Activated CD4-positive, CD25-positive, alpha-beta regulatory T cell treated with anti-CD3 and anti-CD28 coated beads, Interleukin-2, amount 50 U/mL, for 24 hours (primary cell): Measurements from ENCODE around the gene TET3.

ENCODE experiments used
- ATAC-seq, 2 donors: fragments of 150-1000 bp; cut with Tn5 transposase; one replicate each; pipeline ENCODE4 v1.10.0; 2021; ENCODE audit warnings: mild to moderate bottlenecking in 1 of 2, moderate library complexity in 1 of 2

The TET3 gene

DNA sequence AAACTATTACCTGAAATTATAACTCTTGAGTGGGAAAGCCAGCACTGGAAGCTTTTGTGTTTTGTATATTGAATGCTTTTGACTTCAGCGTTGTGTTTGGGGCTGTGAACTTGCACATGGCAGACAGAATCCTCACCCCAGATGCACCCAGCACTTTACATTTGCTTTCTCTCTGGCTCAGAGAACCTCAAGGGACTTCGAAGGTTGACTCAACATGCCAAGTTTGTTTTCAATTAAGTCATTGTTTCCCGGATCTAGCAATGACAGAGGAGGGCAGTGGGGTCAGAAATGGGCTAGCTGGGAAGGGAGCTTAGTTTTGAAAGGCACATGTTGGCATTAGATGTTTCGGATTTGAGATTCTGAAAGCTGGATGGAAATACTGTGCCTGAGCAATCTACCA is 22.4 kb downstream of the TET3 start:
- no peak for ATAC-seq

DNA sequence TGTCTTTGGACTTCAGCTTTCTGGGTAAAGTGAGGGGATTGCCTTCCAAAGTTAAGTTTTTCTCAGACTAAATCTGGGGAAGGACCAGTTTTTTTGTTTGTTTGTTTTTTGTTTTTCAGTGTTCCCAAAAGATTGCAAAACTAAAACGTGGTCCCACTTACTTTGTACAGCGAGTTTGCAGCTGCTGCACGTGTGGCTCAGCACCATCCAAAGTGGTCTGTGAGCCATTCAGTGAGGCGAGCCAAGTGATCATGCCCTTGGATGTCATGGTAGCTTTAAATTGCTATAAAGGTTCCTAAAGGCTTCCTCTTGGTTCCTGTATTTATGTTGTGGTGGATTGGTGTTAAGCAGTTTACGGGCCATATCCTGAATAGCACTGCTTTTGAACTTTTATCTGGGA is 23.0 kb downstream of the TET3 start:
- no peak for ATAC-seq

DNA sequence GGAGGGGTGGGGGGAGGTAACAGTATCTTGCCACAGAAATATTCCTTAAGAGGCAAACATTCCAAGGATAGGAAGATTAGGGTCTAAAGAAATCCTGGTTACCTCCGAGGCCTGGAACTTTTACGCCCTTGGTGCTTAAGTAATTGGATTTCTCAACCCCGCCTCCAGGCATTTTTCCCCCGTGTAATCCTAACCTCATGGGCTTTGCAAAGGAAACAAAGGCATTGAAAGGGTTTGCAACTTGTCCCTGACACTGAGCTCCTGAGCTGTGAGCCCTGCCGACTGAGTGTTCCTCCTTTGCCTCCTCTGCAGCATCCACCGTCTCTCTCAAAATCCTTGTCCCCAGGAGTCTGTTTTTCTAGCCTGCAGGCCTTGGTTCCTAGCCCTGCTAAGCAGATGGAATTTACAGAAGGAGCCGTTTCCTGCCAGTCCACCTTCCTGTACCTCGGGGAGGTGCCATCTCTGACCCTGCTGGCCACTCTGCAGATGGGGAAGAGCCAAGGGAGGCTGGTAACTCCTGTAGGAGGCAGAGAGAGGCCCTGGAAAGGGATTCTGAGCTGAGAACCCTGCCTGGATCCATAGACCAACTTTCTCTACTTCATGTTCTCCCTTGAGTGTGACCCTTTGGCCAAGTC is 24.2 kb downstream of the TET3 start:
- ATAC-seq: no peak

DNA sequence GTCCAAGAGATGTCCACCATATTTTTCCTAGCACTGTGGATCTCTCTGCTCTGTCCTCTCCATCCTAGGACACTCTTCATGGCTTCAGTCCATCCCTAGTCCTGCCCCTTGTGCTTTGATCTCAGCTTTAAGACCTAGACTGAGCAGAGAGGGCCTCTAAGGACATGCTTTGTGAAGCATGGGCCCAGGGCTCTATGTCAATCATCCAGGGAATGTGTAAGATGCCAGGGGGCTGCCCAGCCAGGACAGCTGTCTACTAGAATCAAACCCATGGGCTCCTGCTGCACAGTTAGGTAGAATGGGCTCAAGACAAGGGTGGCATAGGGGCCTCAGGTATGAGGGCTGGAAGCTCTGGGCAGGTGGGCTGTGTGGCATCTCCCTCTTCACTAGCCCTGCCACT is 24.9 kb downstream of the TET3 start:
- no peak for ATAC-seq

DNA sequence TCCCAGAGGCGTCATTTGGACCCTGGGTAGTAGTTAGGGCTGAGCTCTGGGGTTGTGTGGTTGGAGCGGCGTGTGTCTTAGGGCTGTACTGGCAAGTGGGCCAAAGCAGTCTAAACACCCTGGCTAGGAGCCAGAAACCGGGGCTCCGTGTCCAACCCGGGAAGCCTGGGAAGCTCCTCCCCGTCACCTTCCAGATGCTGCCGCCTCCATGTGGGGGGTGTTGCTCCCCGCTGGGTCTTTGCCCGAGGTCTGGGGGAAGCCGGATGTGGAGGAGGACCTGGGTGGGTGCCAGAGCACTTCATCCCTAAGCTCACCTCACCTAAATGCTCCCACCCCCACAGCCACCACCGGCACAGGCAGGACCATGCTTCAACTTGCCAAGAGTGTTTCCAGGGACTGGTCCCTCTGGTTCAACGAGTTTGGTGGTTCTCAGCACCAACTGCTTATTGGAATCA is 25.4 kb downstream of the TET3 start:
- ATAC-seq: no peak

DNA sequence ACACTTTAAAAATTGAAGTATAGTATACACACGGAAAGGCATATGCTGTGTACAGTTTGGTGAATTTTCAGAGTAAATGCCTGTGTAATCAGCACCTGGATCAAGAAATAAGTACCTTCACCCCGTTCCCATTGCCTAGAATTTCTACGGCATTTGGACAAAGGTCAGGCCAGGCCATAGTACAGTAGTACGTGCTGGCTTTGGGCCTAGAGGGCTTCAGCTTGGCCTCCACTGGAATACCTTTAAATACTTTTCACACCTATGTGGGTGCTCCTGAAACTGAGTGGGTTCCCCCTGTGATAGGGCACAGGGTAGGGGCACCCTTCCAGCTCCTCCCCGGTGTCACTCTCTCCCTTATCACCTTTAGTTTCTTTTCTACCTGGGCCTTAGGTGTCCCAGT is 26.5 kb downstream of the TET3 start:
- no peak for ATAC-seq

DNA sequence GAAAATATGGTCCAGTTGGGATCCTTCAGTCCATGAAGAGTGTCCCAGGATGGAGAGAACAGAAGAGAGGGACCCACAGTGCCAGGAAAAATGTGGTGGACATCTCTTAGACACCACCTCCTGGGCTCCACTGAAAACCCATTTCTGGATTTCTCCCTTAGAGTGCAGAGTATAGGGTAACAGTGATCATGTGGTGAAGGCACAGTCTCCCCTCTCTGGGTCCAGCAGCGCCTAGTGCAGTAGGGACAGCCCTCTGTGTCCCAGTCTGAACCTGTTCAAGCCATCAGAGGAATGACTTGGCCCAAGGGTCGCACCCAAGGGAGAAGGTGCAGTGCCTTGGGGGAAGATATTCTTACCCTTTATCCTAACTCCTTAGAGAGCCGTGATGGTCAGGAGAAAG is 30.1 kb downstream of the TET3 start:
- no peak for ATAC-seq

DNA sequence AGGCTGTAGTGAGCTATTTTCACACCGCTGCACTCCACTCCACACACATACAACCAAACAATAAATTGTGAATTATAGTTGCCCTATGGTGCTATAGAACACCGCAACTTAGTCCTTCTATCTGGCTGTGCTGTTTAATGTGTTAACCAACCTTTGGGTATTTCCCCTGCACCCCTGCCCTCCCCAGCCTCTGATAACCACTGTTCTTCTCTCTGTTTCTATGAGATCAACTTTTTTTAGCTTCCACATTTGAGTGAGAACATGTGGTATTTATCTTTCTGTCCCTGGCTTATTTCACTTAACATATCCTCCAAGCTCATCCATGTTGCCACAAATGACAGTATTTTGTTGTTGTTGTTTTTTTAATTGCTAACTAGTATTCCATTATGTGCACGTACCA is 32.5 kb downstream of the TET3 start:
- no peak for ATAC-seq

DNA sequence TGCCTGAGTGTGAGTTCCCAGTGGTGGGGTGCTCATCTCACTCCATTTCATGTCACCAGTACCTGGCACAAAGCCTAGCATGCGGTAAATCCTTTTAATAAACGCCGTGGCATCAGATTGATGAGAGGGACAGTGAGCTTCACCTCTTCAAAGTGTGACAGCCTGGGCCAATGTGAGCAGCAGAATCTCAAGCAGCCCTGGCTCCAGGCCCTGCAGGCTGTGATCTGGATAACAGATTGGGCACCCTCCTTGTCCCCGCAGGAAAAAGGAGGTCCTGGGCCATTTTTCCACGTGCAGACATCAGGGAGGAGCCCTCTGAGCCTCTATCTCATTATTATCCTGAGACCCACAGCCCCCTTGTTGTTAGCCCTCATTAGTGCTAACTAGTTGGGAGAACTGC is 34.8 kb downstream of the TET3 start:
- no peak for ATAC-seq

DNA sequence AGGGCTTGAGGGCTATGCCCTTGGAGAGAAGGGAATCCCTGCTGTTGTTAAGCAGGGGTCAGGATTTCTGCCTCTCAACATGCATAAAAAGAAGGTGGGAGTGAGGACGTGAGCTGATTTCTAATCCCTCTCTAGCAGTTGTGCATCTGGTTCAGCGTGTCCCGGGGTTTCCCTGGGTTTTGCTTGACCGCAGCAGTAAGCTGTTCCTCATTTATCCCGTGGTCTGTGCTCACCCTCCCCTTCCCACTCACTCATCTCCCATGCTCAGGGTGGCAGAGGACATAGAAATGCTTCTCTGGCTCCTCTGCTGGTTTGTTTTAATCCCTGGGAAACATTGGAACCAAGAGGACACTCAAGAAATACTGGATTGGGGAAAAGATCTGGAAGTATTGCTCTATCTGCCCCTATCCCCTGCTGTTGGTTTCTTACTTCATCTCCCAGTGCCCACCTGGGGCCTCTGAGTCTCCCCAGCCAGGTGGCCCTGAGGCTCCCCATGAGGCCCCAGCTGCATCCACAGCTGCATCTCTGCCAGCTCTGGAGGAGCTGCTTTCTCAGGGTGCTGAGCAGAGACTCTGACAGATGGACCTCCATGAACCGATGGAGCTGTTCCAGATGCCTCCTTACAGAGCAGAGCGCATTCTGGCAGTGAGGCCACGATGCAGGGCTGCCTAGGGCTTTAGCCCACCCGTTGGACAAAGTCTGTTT is 36.1 kb downstream of the TET3 start:
- peak in 1 of 2 donors; percentile 35 for ATAC-seq

DNA sequence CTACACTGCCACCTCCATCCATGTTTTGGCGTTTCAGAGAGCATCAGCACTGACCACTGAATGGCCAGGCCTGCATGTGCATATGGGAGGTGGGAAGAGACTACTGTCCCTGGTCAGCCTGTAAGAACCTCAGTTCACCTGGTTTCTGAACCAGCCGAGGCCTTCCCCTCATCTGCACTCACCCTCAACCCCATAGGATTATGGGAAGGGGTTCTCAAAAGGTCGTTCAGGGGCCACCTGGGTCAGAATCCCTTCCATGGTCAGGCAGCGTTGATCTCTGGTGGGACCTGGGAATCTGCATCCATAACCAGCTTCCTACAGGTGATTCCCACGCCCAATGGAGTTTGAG is 36.7 kb downstream of the TET3 start:
- no peak for ATAC-seq

DNA sequence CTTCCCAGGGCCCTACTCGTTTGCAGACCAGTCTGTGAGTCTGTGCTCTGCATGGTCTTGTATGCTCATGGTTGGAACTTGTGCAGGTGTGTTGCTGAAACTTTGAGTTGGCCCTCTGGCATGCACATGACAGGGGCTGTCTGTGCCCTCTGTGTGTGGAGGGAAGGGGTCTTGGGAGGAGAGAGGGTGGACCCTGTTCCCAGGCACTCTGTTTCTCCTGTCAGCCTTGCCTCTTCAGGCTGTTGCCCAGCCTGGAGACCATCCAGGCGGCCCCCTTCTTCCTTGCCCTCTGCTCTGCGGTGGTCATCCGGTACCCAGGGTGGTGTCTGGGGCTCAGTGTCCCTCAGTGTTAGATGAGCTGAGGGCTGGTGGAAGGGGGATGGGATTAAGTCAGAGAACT is 39.5 kb downstream of the TET3 start:
- no peak for ATAC-seq

DNA sequence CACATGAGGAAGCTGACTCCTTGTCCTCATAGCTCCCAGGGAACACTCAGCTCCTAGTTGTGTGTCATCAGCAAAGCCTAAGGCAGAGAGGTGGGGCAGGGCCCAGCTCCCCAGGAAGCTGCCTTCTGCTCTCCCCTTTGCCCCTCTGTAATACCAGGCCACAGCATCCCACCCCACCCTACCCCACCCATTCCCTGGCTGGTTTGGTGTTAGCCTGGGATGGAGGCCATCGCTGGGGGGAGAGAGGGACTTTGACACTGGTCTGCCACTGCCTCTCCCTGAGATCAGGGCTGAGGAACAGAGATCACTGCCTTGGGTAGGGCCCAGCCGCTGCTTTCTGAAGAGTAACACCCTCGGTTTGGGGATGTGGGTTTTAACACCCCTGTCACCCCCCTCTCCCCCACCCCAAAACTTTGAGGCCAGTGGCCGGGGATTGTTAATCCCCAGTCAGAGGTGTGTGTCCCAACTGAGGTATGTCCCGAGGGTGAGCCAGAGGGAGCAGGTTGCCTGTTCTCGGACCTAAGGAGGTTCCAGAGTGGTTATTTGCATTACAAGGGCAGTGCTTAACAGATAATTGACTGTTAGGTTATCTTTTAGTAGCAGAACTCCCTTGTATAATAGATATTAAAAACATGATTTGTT is 41.4 kb downstream of the TET3 start:
- ATAC-seq: peak in 1 of 2 donors; percentile 38

DNA sequence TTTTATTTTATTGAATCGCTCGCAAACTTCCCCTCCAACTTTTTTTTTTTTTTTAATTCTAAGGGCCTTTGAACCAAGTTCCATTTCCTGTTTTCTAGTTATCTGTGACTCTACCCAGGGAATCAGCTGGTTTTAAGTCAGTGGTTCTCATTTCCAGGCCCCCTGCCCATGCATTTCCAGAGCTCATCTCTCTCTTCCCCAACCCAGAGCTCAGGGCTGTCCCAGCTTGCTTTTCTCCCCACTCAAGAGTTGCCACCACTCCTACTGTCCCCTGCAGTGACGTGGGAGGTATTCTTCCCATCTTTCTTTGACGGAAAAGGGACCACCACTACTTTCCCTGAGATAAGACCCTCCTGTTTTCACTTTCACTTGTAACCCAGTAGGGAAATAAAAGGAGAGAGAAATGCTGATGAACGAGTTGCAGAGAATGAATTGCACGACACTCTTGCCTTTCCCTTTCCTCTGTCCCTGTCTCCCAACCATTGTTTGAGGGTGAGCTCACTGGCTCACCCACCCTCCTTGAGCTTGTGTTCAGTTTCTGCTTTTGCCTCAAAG is 42.1 kb downstream of the TET3 start:
- no peak for ATAC-seq

DNA sequence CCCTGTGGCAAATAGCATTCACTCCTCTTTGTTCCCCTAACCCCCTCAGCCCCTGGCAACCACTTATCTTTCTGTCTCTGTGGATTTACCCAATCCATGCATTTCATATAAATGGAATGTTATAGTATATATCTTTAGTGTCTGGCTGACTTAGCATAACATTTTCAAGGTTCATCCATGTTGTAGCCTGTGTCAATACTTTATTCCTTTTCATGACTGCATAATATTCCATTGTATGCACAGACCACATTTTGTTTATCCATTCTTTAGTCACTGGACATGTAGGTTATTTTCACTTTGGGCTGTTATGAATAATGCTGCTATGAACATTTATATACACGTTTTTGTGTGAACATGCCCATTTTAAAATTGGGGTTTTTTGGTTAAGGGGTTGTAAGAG is 42.8 kb downstream of the TET3 start:
- ATAC-seq: no peak

DNA sequence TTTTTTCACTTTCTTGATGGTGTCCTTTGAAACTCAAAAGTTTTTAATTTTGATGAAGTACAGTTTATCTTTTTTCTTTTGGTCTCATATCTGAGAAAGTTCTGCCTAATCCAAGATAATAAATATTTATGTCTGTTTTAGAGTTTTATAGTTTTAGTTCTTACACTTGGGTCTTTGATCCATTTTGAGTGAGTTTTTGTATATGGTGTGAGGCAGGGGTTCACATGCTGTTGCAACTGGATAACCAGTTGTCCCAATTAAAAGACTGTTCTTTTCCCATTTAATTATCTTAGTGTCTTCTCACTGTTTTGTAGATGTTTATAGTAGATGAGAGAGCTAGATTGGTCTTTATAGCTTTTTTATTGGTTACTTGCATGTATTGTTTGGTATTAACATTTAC is 43.6 kb downstream of the TET3 start:
- ATAC-seq: no peak

DNA sequence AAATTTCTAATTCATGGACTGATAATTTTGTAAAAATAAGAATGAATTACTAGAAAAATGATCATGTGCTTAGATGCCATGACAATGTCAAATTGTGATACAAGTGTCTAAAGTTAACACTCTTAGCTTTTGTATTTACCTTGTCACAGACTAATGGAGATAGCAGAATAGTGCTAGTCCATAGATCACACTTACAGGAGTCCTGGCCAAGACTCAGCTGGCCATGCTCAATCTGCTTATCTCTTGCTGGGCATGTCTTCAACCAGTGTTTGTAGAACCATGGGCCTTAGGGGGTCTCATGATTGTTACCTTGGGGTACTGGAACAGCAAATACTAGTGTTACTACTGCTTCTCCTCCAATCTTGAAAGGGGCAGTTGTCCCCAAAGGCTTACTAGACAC is 44.0 kb downstream of the TET3 start:
- ATAC-seq: no peak

DNA sequence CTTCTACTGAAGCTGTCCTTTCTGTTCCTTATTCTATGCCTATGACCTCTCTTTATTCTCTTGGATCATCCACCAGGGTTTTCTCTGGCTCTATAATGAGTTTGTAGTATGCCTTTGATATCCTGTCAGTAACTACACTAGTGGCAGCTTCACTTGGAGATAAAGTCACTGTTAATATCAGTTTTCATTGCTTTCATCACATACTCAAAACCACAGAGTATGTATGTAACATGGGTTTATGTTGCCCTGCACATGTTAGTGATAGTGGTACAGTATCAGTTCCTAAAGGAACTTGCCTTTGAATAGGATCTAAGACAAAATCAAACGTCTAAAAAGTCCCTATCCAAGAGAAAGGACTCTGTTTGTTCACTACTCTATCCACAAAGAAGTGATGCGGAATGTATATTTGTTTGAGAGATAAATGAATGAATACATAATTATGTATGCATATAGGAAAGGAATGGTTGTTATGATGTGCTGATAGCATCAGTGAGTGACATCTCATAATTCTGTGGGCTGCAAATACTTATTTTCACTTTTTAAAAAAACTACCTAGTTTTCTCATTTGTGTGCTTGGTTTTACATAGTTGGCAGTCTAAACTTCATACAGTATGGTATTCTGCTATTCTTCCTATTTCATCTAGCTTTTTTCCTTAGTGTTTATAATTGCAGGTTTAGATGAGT is 45.1 kb downstream of the TET3 start:
- peak in 1 of 2 donors; percentile 8 for ATAC-seq

DNA sequence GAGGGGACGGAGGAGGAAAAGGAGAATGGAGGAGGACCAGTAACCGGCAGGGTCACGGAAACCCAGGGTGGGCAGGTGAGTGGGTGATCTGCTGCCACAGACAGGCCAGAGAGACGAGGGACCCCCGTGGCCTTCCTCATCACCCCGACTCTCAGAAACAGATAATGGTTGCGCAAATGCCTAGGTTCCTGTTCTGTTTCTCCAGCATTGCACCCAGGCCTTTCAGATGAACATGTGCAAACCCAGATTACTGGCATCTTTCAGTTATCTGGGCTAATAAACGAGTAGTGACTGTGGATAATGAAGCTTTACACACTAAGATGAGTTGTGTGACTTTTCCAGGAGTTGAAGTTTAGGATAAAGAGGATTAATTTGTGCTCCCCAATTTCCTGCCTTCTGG is 46.5 kb downstream of the TET3 start:
- no peak for ATAC-seq

DNA sequence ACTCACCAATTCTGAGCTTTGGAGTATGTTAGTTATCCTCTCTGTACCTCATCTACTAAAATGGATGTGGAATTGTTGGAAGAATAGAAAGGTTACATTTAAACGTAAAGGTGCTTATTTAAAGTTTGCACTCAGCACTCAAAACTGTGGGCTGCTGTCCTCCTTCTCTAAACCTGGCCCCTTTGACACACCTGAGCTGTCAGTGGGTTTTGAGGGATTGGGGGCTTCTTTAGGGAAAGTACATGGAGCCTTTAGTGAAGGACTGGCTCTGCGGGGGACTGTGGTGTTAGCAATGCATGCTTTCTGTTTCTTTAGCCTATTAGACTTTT is 47.2 kb downstream of the TET3 start:
- no peak for ATAC-seq

DNA sequence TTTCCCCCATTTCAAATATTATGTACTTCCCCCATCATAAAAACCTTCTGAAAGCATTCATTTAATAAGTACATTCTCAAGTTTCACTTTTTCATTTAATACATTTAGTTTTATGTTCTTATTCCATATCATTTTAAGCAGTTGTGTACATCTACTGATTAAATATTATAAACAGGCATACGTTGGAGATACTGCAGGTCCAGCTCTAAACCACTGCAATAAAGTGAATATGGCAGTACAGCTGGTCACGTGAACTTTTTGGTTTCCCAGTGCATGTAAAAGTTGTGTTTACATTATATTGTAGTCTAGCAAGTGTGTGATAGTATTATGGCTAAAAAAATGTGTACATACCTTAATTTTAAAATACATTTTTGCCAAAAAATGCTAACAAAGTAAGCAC is 48.7 kb downstream of the TET3 start:
- no peak for ATAC-seq
